ENCODE measurements around the gene GRIK4.

GRCh38 chr11:120830085-120830620 is 318.6 kb downstream of the GRIK4 start:
- TF ChIP-seq CTCF (IDR thresholded peaks at IDR 0.05) = no peak
- TF ChIP-seq E2F5 (CRISPR knock-in tag; IDR thresholded peaks at IDR 0.05) = no peak
- TF ChIP-seq ATF3 (CRISPR knock-in tag; conservative IDR thresholded peaks at IDR 0.05) = no peak

All from WTC11 (cell line).